Measurements from ENCODE around the gene CDHR1. TPM values are rescaled to one million over a fixed set of nuclear protein-coding genes. Genes with fewer than 3 reads are reported as not detected.

Gene CDHR1
- polyA plus RNA-seq, 1 experiment: not detected

GRCh38 chr10:84155521-84155920, 38.8 kb upstream of the CDHR1 start:
- POLR2A ChIA-PET: no interaction called here

GRCh38 chr10:84156009-84156408, 38.3 kb upstream of the CDHR1 start:
- H3K4me3 ChIP-seq (ENCODE audit: low read depth, low read length): no peak overlapping the region
- peaks cover 2% of the 10 kb centered on the region for H3K36me3 ChIP-seq (ENCODE audit: control insufficient read depth, insufficient read depth, low read length)
- CTCF ChIA-PET: interaction anchor here (0.6 to 2.6 kb wide), 2 partner anchors 8 to 60 kb away, joined by 3 to 12 read pairs; no protein-coding TSS in a partner anchor
- no peaks in the 10 kb centered on the region for H3K27me3 ChIP-seq (ENCODE audit: control insufficient read depth, insufficient read depth, low read length)
- no peak for DNase-seq (ENCODE audit: low read depth)
- no peak for TF ChIP-seq CTCF (IDR thresholded peaks at IDR 0.05; ENCODE audit: insufficient read depth, low read depth, low read length)
- POLR2A ChIA-PET: no interaction called here

More at GRCh38 chr10:84155521-84155920, 38.8 kb upstream of the CDHR1 start:
- CTCF ChIA-PET: interaction anchor here (0.6 to 2.6 kb wide), 2 partner anchors 8 to 59 kb away, joined by 3 to 12 read pairs; no protein-coding TSS in a partner anchor
- DNase-seq (ENCODE audit: low read depth): no peak
- TF ChIP-seq CTCF (IDR thresholded peaks at IDR 0.05; ENCODE audit: insufficient read depth, low read depth, low read length): no peak
- Histone ChIP-seq H3K27me3 (ENCODE audit: control insufficient read depth, insufficient read depth, low read length) (no peaks in the 10 kb centered on the region), H3K36me3 (ENCODE audit: control insufficient read depth, insufficient read depth, low read length) (peaks cover 2% of the 10 kb centered on the region), H3K4me3 (ENCODE audit: low read depth, low read length) (no peak overlapping the region)

GRCh38 chr10:84156768-84157167, 37.6 kb upstream of the CDHR1 start:
- H3K4me3 ChIP-seq (ENCODE audit: low read depth, low read length): no peak overlapping the region
- H3K36me3 ChIP-seq (ENCODE audit: control insufficient read depth, insufficient read depth, low read length): peaks cover 2% of the 10 kb centered on the region
- no peak for TF ChIP-seq CTCF (IDR thresholded peaks at IDR 0.05; ENCODE audit: insufficient read depth, low read depth, low read length)
- ChIA-PET POLR2A (no interaction called here), CTCF (interaction anchor here (2.6 kb wide), 1 partner anchor 9 kb away, joined by 12 read pairs; no protein-coding TSS in a partner anchor)
- no peak for DNase-seq (ENCODE audit: low read depth)
- no peaks in the 10 kb centered on the region for H3K27me3 ChIP-seq (ENCODE audit: control insufficient read depth, insufficient read depth, low read length)

DNA sequence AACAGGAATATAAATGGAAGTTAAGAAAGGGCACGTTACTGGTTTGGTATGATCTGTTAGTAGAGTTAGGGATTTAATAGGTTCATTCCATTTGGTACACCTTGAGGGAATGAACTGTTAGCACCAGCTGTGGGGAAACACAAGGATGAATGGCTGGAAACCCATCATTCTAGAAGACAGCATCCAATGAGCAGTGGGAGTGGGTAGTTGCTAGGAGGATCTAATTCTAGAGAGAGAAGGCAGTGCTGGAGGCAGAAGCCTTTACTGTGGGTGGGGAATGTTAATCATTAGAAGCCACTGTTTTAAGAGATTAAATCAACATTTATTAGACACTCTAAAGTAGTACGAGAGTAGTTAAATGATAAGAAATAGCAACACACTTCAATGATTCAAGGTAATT, 36.3 kb upstream of the CDHR1 start:
- H3K36me3 ChIP-seq (ENCODE audit: control insufficient read depth, insufficient read depth, low read length): peaks cover 2% of the 10 kb centered on the region
- TF ChIP-seq CTCF (IDR thresholded peaks at IDR 0.05; ENCODE audit: insufficient read depth, low read depth, low read length): no peak
- no peak overlapping the region for H3K4me3 ChIP-seq (ENCODE audit: low read depth, low read length)
- no peak for DNase-seq (ENCODE audit: low read depth)
- ChIA-PET CTCF (interaction anchor here (1.7 kb wide), 1 partner anchor 10 kb away, joined by 6 read pairs; no protein-coding TSS in a partner anchor), POLR2A (no interaction called here)
- no peaks in the 10 kb centered on the region for H3K27me3 ChIP-seq (ENCODE audit: control insufficient read depth, insufficient read depth, low read length)

GRCh38 chr10:84158550-84158949, 35.8 kb upstream of the CDHR1 start:
- CTCF ChIA-PET: interaction anchor here (1.7 kb wide), 1 partner anchor 10 kb away, joined by 6 read pairs; no protein-coding TSS in a partner anchor

More at GRCh38 chr10:84158550-84158949, 35.8 kb upstream of the CDHR1 start:
- no peak overlapping the region for H3K4me3 ChIP-seq (ENCODE audit: low read depth, low read length)
- no peak for DNase-seq (ENCODE audit: low read depth)
- POLR2A ChIA-PET: no interaction called here
- peaks cover 2% of the 10 kb centered on the region for H3K36me3 ChIP-seq (ENCODE audit: control insufficient read depth, insufficient read depth, low read length)
- no peak for TF ChIP-seq CTCF (IDR thresholded peaks at IDR 0.05; ENCODE audit: insufficient read depth, low read depth, low read length)
- H3K27me3 ChIP-seq (ENCODE audit: control insufficient read depth, insufficient read depth, low read length): no peaks in the 10 kb centered on the region

Data from BJ (cell line).